ENCODE data around the gene C17orf100.

The C17orf100 gene

DNA sequence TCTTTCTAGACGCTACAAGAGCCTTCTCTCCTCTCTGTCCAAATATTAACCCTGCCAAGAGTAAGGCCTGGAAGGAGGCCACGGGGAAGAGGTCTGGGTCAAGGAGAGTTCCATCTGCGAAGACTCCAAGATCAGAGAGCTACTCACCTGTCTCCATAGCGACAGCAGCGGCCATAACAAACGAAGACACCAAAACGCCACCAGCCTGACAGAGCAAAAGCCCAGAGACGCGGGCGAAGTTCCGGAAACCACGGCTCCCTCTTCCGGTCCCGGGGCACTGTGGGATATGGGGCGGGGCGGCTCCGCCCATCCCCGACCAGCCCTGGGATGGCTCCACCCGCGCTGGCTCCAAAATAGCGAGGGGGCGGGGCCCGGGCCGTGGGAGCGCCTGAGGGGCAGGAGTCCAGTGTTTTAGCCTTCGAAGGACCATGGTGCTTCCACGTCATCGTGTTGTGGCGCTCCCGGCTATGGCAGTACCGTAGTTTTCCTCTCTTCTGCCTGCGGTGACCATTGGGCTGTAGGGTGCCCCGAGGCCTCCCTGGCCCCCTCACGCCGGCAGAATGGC, at the start of gene C17orf100, which contains the start of gene MED31:
TSS of gene C17orf100 (plus strand) at position 409 of the 565 bp plus-strand sequence. CDS start at position 561, 152 bp downstream.
TSS of gene MED31 (minus strand) at position 252 of the 565 bp plus-strand sequence. CDS start at position 175, 77 bp downstream.
- DNase-seq, result peak; percentile 83

DNA sequence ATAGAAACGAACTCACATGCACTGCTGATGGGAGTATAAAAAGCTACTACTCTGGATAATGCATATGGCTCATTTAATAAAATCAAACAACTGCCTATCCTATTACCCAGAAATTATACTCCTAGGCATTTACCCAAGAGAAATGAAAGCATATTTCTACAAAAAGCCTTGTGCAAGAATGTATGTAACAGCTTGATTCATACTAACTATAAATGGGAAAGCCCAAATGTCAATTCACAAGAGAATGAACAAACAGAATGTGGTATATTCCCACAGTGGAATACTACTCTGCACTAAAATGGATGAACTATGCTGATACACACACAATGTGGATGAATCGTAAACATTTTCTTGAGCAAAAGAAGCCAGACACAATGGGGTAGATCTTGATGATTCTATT, 49.4 kb upstream of the C17orf100 start:
- DNase-seq, result no peak

DNA sequence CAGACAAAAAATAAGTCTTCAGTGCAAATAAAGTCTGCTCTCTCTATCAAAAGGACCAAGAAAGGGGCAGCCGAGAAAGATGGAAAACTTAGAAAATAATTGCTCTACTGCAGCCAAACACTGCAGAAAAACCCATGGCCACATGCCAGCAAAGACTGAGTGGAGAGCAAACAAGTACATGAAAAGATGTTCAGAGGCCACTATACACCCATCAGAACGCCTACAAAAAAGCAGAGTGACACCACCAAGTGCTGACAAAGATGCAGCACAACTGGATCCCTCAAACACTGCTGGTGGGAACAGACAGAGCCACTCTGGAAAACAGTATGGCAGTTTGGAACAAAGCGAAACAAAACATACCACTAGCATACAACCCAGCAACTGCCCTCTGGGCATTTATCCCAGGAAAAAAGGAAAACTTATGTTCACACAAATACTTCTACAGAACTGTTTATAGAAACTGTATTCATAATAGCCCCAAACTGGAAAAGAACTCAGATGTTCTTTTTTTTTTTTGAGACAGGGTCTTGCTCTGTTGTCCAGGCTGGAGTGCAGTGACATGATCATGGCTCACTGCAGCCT, 47.7 kb upstream of the C17orf100 start:
- DNase-seq, result no peak

DNA sequence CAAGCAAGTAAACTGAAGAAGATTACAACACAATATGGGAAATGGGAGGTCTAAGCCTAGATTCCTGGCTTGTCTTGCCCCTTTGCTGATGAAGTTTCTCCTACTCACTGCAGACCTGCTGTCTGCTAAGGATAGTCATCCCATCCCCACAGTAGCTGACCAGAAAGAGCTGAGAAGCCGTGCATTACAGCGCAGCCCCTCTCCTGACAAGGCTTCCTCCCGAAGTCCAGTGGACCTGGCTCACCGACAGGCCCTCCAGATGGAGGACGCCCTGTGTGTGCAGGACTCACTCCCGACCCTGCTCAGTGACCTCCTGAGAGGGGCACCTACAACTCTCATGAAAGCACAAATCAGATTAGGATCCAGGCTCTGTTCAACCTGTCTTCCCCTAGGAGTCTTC, 46.4 kb upstream of the C17orf100 start:
- DNase-seq, result no peak

DNA sequence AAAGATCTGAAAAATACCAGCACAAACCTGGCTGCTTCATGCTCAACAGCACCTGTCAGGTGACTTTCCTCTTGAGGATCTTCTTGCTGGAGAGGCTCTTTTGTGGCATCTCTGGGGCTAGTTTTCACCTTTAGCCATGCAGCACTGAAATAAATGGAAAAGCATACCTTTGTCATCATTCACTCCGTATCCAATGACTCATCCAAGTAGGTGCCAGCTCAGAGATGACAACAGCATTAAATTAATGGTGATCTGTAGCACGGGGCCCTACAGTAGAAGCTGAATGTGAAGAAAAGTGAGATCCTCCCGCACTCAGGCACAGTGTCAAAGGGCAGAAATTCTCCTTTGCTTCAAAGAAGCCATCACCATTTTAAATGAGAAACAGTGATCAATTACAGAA, 43.2 kb upstream of the C17orf100 start:
- DNase-seq, result peak; percentile 13

DNA sequence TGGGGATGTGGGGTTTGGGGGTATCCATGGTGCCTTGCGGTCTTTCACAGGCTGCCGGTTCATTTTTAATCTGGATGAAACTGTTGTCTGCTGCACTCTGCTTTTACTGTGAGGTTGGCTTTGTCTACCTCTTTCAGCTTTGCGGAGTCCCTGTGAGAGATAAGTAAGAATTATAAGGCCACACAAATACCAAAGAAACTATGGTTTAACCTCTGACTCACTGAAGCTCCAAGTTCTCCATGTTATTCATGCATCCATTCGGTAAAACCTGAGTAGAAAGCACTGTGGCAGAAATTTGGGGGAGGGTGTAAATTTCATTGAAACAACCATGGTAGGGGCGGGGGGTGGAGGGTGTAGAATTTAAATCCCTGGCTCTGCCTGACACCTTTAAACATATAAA, 41.6 kb upstream of the C17orf100 start:
- DNase-seq, result no peak

DNA sequence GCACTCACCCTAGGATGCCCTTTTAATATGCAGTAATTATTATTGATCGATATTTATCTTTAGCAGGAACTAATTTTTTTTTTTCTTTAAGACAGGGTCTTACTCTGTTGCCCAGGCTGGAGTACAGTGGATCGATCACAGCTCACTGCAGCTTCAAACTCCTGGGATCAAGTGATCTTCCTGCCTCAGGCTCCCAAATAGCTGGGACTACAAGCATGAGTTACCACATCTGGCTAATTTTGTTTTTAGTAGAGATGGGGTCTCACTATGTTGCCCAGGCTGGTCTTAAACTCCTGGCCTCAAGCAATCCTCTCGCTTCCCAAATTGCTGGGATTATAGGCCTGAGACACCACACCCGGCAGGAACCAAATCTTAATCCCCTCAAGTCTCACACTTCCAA, 40.3 kb upstream of the C17orf100 start:
- DNase-seq, result no peak

DNA sequence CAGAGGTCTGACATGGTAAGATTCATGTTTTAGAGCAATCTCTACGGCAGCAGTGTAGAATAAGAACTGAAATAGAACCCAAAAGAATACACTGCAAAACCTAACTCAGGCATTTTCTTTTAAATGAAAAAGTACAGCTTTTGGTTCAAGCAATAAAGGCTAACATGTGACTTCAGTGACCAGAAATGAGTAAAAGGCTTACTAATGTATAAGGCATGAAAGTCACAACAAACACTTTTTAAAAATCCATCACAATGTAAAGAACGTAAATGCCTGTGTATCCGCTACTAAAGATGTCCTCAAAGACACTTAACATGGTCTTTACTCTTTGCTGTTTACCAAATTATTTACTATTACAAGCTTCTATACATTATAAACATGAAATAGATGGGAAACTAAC, 27.6 kb upstream of the C17orf100 start:
- DNase-seq, result peak; percentile 37

DNA sequence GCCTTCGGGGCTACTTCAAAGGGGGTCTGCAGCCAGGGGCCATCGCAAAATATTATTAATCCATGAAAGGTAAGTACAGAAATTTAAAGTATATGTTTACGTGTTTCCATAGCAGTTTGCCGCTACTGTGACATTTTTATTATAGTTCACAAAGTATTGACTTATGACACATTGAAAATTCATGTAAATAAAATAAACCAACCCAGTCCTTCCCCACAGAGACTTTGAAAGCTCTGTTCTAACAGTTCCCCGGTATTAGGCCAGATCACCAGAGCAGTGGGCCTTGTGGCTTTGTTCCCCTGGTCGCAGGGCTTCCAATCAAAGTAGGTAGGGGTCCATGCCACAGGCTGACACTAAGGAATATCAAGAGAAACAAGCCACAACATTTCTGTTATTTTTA, 24.9 kb upstream of the C17orf100 start:
- DNase-seq, result peak; percentile 15

DNA sequence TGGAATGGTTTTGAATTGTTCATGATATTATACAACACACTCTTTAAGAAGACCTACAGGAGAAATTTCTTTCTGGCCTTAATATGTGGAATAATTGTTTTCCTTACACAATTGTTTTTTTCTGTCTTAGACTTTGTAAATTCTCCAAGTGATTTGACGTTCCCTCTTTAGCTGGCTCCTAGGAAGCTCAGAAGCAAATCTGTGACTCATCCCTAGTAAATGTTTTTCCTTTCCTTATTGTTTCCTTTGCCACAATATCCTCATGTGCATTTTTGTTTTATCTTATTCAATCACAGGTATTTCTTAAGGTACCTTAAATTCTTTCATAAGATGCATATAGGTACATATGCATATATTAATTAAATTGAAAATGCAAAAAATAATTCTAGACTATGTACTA, 24.5 kb upstream of the C17orf100 start:
- DNase-seq, result peak; percentile 30

DNA sequence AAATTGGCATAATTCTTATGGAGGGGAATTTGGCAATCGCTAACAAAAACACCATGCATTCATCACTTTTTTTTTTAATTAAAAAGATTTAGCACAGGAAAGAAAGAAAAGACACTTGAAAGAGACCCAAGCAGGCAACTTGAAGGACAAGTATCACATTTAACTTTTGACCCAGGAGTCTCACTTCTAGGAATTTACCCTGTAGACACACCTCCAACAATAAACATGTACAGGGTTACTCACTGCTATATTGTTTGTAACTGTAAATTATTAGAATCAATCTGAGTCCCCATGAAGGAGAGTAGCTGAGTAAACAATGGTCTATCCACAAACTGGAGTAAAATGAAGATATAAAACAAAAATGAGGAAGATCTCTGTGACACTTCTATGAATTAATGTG, 21.2 kb upstream of the C17orf100 start:
- DNase-seq, result no peak

DNA sequence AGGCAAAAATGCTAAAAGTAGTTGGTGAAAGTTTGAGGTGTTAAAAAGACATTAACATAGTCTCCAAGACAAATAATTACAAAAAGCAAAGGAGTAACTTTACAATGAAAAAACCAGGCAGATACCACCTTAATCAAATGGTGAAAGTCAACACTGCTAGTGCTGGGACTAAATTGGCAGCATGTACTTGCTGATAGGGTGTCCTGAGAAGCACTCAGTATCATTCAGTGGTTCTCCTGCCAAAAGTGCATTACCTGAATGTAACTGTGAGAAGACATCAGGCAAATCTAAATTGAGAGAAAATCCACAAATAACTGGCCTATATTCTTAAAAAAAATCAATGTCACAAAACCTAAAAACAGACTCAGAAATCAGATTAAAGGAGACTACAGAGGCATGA, 19.0 kb upstream of the C17orf100 start:
- no peak for DNase-seq

DNA sequence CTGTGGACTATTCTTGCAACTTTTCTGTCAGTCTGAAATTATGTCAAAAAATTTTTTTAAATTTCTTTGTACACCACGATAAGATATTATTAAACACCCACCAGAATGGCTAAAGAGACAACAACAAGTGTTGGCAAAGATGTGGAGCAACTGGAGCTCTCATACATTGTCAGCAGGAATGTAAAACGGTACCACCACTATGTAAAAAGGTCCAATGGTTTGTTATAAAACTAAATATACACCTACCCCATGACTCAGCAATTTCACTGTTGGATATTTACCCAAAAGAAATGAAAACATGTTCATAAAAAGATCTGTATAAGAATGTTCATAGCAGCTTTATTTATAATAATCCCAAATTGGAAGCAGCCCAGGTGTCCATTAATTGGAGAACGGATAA, 18.3 kb upstream of the C17orf100 start:
- DNase-seq, result no peak

DNA sequence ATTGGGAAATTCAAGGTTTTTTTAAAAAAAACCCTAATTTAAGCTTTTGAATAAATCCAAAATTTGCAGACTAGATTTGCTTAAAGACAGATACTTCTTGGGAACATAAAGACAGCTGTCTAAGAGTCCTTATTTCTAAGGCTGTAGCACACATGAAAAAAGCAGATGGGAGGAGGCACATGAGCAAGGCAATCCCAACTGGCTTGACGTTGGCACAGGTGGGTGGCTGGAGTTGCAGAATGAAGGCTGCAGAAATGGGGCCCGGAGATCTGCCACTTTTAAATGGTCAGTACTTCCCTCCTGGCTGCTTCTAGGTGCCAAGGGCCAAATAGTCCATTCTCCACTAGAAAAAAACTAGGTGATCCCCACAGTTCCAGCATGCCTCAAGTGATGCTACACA, 15.5 kb upstream of the C17orf100 start:
- DNase-seq, result no peak

DNA sequence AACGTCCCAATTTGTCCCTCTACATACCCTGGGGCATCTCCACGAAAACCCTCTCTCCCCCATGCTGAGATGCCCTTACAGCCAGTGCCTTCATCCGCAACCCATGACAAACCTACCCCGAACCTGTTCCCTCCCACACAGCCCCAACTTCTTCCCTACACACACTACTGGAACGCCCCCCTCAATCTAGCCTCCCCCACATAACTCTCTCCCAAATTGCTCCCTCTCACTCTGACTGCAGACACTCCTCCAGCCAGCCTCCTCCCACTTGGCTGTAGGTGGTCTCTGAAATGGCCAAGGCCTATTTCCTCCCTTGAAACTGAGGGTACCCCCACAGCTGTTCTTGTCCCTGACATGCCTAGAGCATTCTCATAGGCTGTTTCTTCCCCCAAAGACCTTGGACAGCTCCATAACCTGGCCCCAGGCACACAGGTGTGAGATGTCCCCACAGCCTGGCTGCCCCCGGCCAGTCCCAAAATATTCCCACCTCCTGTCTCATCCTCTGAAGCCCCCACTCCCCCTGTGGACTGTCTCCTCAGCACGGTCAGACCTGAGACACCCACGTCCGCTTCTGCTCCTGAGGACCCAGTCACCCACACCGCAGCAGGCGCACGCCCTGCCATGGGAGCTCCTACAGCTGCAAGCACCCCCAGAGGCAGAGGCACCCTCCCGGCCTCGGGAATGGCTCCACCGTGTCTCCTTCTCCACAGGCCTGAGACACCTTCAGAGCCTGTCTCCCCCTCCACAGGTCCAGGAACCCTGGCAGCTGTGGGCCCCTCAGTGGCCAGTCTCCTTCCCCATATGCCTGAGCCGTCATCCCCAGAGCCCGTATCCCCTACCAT, 14.7 kb upstream of the C17orf100 start:
- no peak for DNase-seq

DNA sequence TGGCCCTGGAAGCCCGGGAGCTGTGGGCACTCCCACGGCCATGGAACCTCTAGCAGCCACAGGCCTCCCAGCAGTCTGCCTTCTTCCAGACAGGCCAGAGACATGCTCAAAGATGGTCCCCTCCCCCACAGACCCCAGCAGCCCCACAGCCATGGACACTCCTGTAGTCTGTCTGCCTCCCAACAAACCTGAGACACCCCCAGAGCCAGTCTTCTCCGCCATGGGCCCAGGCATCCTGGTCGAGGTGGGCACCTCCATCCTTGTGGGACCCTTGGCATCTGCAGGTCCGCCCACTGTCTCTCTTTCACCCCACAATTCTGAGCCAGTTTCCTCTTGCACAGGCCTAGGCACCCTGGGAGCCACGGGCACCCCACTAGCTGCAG, 14.1 kb upstream of the C17orf100 start:
- no peak for DNase-seq

DNA sequence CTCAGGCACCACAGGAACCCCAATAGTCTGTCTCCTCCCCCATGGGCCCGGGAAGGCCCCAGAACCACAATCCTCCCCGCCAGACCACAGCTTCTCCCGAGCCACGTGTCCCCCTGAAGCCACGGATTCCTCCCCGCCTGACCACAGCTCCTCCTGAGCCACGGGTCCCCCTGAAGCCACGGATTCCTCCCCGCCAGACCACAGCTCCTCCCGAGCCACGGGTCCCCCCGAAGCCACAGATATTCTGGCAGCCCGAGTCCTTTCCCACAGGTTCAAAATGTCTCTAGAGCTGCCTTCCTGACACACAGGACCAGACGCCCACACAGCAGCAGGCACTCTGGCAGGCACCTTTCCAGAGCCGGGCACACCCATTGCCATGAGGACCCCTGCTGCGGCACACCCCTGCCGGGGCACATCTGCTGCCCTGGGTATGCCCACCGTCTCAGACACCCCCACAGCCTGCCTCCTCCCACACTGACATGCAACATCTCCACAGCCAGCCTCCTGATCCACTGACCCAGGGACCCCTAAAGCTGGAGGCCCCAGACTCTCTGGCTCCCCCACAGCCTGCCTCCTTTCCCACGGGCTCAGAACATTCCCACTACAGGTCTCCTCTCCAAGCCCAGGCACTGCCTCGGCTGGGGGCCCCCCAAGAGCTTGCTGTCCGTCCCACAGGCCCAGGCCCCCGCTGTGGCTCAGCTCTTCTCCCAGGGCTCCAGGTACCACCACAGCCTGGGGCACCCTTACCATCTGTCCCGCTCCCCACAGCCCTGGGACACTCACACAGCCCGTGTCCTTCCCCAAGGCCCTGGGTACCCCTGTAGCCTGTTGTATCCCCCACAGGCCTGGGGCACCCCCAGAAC, 13.3 kb upstream of the C17orf100 start:
- DNase-seq, result no peak

DNA sequence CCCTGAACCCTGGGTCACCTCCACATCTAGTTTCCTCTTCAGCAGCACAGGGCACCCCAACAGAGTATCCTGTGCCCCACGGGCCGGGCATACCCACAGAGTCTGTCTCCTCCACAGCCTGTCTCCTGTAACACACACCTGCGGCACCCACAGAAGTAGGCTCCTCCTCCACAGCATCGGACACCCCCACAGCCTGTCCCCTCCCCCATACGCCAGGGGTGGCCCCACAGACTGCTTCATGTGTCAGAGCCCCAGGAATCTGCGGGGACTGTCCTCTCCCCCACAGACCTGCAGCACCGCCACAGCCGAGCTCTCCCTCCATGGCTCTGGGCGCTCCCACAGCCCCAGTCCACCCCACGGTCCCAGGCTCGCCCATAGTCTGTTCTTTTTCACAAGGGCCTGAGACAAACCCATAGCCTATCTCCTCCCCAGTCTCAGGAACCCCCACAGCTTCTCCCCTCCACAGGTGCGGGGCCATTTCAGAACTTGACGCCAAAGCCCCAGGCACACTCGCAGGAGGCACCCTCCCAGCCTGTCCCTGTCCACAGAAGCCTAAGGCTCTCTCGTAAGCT, 12.5 kb upstream of the C17orf100 start:
- no peak for DNase-seq

DNA sequence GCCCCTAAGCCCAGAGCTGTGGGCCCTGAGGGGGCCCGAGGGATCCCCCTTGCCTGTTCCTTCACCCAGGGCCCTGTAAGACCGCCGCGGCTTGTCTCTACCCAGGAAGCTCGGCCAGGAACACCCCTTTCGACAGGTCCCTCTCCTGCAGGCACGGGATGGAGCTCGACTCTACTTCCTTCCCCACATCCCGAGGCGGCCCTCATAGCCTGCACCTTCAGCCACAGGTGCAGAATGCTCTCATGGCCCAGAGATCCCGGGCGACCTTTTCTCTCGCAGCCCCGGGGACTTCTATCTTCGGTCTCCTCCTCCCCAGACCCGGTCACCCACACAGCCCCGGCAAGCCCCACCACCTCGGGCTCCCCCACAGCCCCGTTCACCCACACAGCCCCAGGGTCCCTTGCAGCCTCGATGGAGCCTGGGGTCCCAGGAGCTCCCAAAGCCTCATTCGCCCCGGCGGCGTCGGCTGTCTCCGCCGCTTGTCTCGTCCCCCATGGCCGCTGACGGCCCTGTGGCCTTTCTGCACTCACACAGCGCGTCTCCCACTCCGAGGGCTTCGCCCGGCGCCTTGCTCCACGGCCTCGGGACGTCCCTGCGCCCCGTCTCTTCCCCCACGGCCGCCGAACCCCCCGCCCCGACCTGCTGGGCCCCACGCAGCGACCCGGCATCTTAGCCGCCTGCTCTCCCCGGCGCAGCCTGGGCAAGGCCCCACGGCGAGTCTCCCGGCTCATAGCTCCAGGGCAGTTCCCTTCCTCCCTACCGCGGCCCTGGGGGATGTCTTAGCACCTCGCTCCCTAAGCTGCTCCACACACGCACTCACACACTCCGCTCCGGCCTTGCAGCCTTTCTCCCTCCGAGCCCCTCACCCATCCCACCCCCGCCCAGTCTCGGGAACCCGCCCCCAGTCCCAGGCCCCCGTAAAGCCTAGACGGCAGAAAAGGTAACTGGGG, 11.7 kb upstream of the C17orf100 start:
- DNase-seq, result peak; percentile 54

DNA sequence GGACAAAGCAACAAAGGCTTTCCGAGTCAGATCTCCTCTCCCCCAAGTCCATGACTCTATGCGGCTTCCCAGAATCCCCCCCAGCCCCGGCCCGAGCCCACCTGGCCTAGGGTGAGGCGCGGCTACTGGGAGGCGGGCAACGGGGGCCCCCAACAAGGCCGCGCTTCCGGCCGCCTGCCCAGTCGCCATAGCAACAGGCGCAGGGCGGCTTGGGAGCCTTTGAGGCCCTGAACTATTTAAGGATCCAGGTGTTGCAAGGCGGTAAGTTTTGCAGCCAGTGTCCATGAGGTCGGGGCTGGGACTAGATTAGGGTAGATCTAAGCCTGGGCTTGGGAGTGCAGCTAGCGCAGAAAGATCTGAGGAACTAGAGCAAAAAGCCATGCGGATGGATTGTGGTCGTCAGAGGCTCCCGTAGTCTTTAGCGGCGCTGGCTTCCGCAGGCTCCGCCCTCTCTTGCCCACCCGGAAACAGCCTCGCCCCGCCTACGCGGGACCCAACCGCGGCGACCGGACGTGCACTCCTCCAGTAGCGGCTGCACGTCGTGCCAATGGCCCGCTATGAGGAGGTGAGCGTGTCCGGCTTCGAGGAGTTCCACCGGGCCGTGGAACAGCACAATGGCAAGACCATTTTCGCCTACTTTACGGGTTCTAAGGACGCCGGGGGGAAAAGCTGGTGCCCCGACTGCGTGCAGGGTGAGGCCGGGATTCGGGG, 10.9 kb upstream of the C17orf100 start, which contains the start of the genes KIAA0753 and TXNDC17:
TSS of gene KIAA0753 (minus strand) at position 176 of the 711 bp plus-strand sequence. CDS start 5,608 bp downstream, outside the sequence.
TSS of gene TXNDC17 (plus strand) at position 525 of the 711 bp plus-strand sequence. CDS start at position 548, 23 bp downstream.
- DNase-seq, result peak; percentile 87

Data from HCEC 1CT (cell line).